ENCODE measurements around the gene RUBCNL. TPM values are rescaled to one million over a fixed set of nuclear protein-coding genes. Genes with fewer than 3 reads are reported as not detected.

RUBCNL gene
- total RNA-seq, 1 experiment from 2014 or later: 0.42 TPM

- TF ChIP-seq FOSL1 (IDR thresholded peaks at IDR 0.05; ENCODE audit: low read depth) (no peak), CBX3 (IDR thresholded peaks at IDR 0.05; ENCODE audit: low read depth) (no peak), POLR2A (IDR thresholded peaks at IDR 0.05; ENCODE audit: borderline replicate concordance, extremely low read depth, insufficient read depth, insufficient read length) (no peak)
Measured at GRCh38 chr13:46378411-46378810, 8.6 kb downstream of the RUBCNL start (continued).

- intact Hi-C loops (cut with micrococcal nuclease): no loop called here
- ChIA-PET CTCF (no interaction called here), RAD21 (ENCODE audit: low non-redundant PET in 1 of 2, low total read pairs in 2 of 2, uncharacterized antibody in 2 of 2, unreplicated experiment in 2 of 2) (no interaction called here), POLR2A (no interaction called here)
- BruUV-seq (replicated peaks): no TSS peak
- Histone ChIP-seq H3K4me1 (ENCODE audit: control insufficient read depth in 1 of 2, insufficient read depth in 2 of 2, low read length in 2 of 2) (0 out of 4 replicates have a peak, but pooled peaks cover 0 to 4% of the 10 kb centered on the region in 2 experiments), H3K27me3 (ENCODE audit: insufficient read depth, low read length) (no peaks in the 10 kb centered on the region), H3K36me3 (ENCODE audit: control insufficient read depth in 1 of 2, insufficient read depth in 2 of 2, low read length in 2 of 2) (no peaks in the 10 kb centered on the region), H3K9ac (ENCODE audit: low read length) (no peak overlapping the region), H3K79me2 (ENCODE audit: insufficient read depth, low read length) (no peaks in the 10 kb centered on the region), H2AFZ (ENCODE audit: low read depth, low read length, poor library complexity, severe bottlenecking) (no peak overlapping the region), H3K9me2 (ENCODE audit: insufficient read depth) (no peaks in the 10 kb centered on the region), H3K27ac (ENCODE audit: low read depth, low read length) (no peak overlapping the region), H4K20me1 (ENCODE audit: insufficient read depth) (no peaks in the 10 kb centered on the region), H3K4me2 (ENCODE audit: low read length) (no peak overlapping the region), H3K4me3 (replicated peaks in 1 of 2; ENCODE audit: low read depth in 1 of 2, low read length in 2 of 2) (no peak overlapping the region), H3K9me3 (ENCODE audit: control insufficient read depth in 1 of 2, insufficient read depth in 1 of 2, low read depth in 1 of 2, low read length in 2 of 2) (no peaks in the 10 kb centered on the region)
- ATAC-seq (no peak), DNase-seq (ENCODE audit: low read depth, low spot score) (no peak)
- TF ChIP-seq EGR1 (IDR thresholded peaks at IDR 0.05; ENCODE audit: low read depth) (no peak), SRF (IDR thresholded peaks at IDR 0.05; ENCODE audit: low read depth) (no peak), YY1 (IDR thresholded peaks at IDR 0.05; ENCODE audit: extremely low read depth, insufficient replicate concordance, low read depth, low read length) (no peak), CTCF (IDR thresholded peaks at IDR 0.05 in 2 of 3, conservative IDR thresholded peaks at IDR 0.05 in 1 of 3; ENCODE audit: borderline replicate concordance in 1 of 3, insufficient read depth in 1 of 3, low read depth in 2 of 3, low read length in 2 of 3) (no peak), REST (IDR thresholded peaks at IDR 0.05; ENCODE audit: low read depth) (no peak), EZH2phosphoT487 (IDR thresholded peaks at IDR 0.05; ENCODE audit: borderline replicate concordance) (no peak), TCF7L2 (IDR thresholded peaks at IDR 0.05; ENCODE audit: borderline replicate concordance, extremely low read depth, insufficient read depth, insufficient read length) (no peak), EZH2 (IDR thresholded peaks at IDR 0.05) (no peak), SP1 (IDR thresholded peaks at IDR 0.05; ENCODE audit: low read depth) (no peak), RAD21 (IDR thresholded peaks at IDR 0.05; ENCODE audit: low read depth) (no peak), MAX (IDR thresholded peaks at IDR 0.05) (no peak), ZFX (IDR thresholded peaks at IDR 0.05) (no peak), POLR2A (IDR thresholded peaks at IDR 0.05; ENCODE audit: borderline replicate concordance, extremely low read depth, insufficient read depth, insufficient read length) (no peak), ZBTB33 (IDR thresholded peaks at IDR 0.05; ENCODE audit: extremely low read depth, insufficient replicate concordance, low read length) (no peak), ATF3 (IDR thresholded peaks at IDR 0.05) (no peak), ELF1 (IDR thresholded peaks at IDR 0.05; ENCODE audit: borderline replicate concordance, low read depth) (no peak), CBX3 (IDR thresholded peaks at IDR 0.05; ENCODE audit: low read depth) (no peak), ZNF274 (IDR thresholded peaks at IDR 0.05; ENCODE audit: low read depth, low read length) (no peak)
Measured at GRCh38 chr13:46377554-46377953, 9.5 kb downstream of the RUBCNL start.
